ENCODE results near the gene RBFOX1.

The RBFOX1 gene

GRCh38 chr16:7532534-7532933 lies 199.9 kb downstream of the RBFOX1 start:
- DNase-seq = no peak

GRCh38 chr16:7534749-7535148 lies 202.1 kb downstream of the RBFOX1 start:
- no peak for DNase-seq

GRCh38 chr16:7541026-7541425 lies 208.4 kb downstream of the RBFOX1 start:
- DNase-seq = no peak

- no peak for DNase-seq
These were observed 212.6 kb downstream of the RBFOX1 start for GRCh38 chr16:7545251-7545650.

- no peak for DNase-seq
These were observed 214.3 kb downstream of the RBFOX1 start for GRCh38 chr16:7546948-7547347.

- DNase-seq = no peak
These were observed 215.1 kb downstream of the RBFOX1 start for GRCh38 chr16:7547736-7548135.

- DNase-seq = no peak
These were observed 216.2 kb downstream of the RBFOX1 start for GRCh38 chr16:7548796-7549318.

- no peak for DNase-seq
These were observed 217.5 kb downstream of the RBFOX1 start for GRCh38 chr16:7550096-7550495.

GRCh38 chr16:7555459-7555858 lies 222.8 kb downstream of the RBFOX1 start:
- no peak for DNase-seq

GRCh38 chr16:7561908-7562405 lies 229.3 kb downstream of the RBFOX1 start:
- DNase-seq = no peak

GRCh38 chr16:7566360-7566759 lies 233.7 kb downstream of the RBFOX1 start:
- DNase-seq = no peak

- DNase-seq = no peak
These were observed 238.7 kb downstream of the RBFOX1 start for GRCh38 chr16:7571366-7571765.

GRCh38 chr16:7577588-7577987 lies 244.9 kb downstream of the RBFOX1 start:
- DNase-seq = no peak

- DNase-seq = no peak
These were observed 246.8 kb downstream of the RBFOX1 start for GRCh38 chr16:7579454-7579853.

- DNase-seq = no peak
These were observed 248.5 kb downstream of the RBFOX1 start for GRCh38 chr16:7581175-7581574.

- no peak for DNase-seq
These were observed 250.8 kb downstream of the RBFOX1 start for GRCh38 chr16:7583396-7583795.

GRCh38 chr16:7584561-7584960 lies 251.9 kb downstream of the RBFOX1 start:
- no peak for DNase-seq

GRCh38 chr16:7585705-7586104 lies 253.1 kb downstream of the RBFOX1 start:
- DNase-seq = no peak

GRCh38 chr16:7590934-7591333 lies 258.3 kb downstream of the RBFOX1 start:
- DNase-seq = no peak

GRCh38 chr16:7596308-7596707 lies 263.7 kb downstream of the RBFOX1 start:
- DNase-seq = no peak

GRCh38 chr16:7597677-7598076 lies 265.0 kb downstream of the RBFOX1 start:
- no peak for DNase-seq

GRCh38 chr16:7601100-7601499 lies 268.5 kb downstream of the RBFOX1 start:
- DNase-seq = no peak

GRCh38 chr16:7602291-7602950 lies 269.8 kb downstream of the RBFOX1 start:
- no peak for DNase-seq

- no peak for DNase-seq
These were observed 273.2 kb downstream of the RBFOX1 start for GRCh38 chr16:7605812-7606211.

GRCh38 chr16:7612671-7613070 lies 280.0 kb downstream of the RBFOX1 start:
- no peak for DNase-seq
